Mammary epithelial cell (primary cell): ENCODE measurements around the gene PDSS1.

Experiments
- EZH2 ChIP-seq: IDR thresholded peaks from 2 replicates; pipeline ENCODE4 v1.6.1; 2012; ENCODE audit warnings: low read length, inconsistent platforms, borderline replicate concordance
- TF ChIP-seq, protein P1 (sequence below), 2 donors: IDR thresholded peaks in 1 of 2; conservative IDR thresholded peaks in 1 of 2; 2 replicates each; pipeline ENCODE4 v1.5.1; 2011 to 2012; ENCODE audit warnings: inconsistent platforms in 2 of 2, low read length in 2 of 2, mild to moderate bottlenecking in 2 of 2, control low read depth in 1 of 2, low read depth in 1 of 2; ENCODE audit not compliant: insufficient read depth in 1 of 2; ENCODE audit errors: extremely low read depth in 1 of 2

DNA sequence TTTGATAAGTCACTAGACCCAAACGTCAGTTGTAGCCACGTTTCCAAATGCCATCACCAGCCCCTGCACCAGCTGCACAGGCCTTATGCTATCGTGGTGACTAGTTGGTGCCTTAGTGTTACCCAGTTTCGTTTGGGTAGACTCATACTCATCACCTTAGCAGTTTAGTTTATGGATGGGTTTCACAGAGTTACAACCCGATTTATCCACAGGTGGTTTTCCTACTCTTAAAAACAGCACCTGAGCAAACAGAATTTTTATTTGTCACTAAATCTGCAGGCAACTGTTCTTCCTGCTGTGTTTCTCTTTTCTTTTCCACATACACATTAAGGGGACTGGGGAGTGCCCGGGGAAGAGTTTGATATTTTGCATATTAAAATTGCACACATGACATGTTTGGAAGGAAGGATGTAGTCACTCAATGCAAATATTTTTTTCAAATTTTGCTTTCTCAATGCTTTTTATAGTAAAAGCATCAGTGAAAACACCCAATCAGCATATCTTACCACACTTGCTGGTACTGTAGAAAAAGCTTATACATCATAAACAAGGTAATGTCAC is 41.6 kb downstream of the PDSS1 start:
- TF ChIP-seq, protein P1, sequence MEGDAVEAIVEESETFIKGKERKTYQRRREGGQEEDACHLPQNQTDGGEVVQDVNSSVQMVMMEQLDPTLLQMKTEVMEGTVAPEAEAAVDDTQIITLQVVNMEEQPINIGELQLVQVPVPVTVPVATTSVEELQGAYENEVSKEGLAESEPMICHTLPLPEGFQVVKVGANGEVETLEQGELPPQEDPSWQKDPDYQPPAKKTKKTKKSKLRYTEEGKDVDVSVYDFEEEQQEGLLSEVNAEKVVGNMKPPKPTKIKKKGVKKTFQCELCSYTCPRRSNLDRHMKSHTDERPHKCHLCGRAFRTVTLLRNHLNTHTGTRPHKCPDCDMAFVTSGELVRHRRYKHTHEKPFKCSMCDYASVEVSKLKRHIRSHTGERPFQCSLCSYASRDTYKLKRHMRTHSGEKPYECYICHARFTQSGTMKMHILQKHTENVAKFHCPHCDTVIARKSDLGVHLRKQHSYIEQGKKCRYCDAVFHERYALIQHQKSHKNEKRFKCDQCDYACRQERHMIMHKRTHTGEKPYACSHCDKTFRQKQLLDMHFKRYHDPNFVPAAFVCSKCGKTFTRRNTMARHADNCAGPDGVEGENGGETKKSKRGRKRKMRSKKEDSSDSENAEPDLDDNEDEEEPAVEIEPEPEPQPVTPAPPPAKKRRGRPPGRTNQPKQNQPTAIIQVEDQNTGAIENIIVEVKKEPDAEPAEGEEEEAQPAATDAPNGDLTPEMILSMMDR (conservative IDR thresholded peaks at IDR 0.05 in 1 of 2, IDR thresholded peaks at IDR 0.05 in 1 of 2; ENCODE audit: extremely low read depth in 1 of 2, insufficient read depth in 1 of 2, low read depth in 1 of 2, low read length in 2 of 2): no peak
- TF ChIP-seq EZH2: no peak
